NOMO-1 treated with dmso at 0.1 percent for 144 hours (cell line): ENCODE measurements around the gene KLHDC3.

Experiments used
- DNase-seq: peaks from one replicate; lab custom pipeline; 2025; ENCODE audit not compliant: unreplicated experiment; lab: John Stamatoyannopoulos, UW

KLHDC3 gene

GRCh38 chr6:43013843-43014433 is at the start of gene KLHDC3, which contains the start of gene MEA1:
KLHDC3 (plus strand) TSS chr6:43014249; CDS start chr6:43017193, 2,944 bp downstream.
MEA1 (minus strand) TSS chr6:43013946; CDS start chr6:43013813, 133 bp downstream.
- DNase-seq, result peak; percentile 99

GRCh38 chr6:42966571-42966970 is 47.5 kb upstream of the KLHDC3 start:
- no peak for DNase-seq

GRCh38 chr6:42967228-42967627 is 46.8 kb upstream of the KLHDC3 start:
- DNase-seq, result no peak

GRCh38 chr6:42968126-42968701 is 45.8 kb upstream of the KLHDC3 start:
- no peak for DNase-seq

GRCh38 chr6:42968783-42969182 is 45.3 kb upstream of the KLHDC3 start:
- no peak for DNase-seq

GRCh38 chr6:42969431-42969830 is 44.6 kb upstream of the KLHDC3 start:
- no peak for DNase-seq

- DNase-seq, result no peak
Observed at GRCh38 chr6:42969934-42970333, 44.1 kb upstream of the KLHDC3 start.

- no peak for DNase-seq
Observed at GRCh38 chr6:42970871-42971612, 43.0 kb upstream of the KLHDC3 start.

GRCh38 chr6:42971746-42972327 is 42.2 kb upstream of the KLHDC3 start:
- DNase-seq, result no peak

GRCh38 chr6:42973926-42974325 is 40.1 kb upstream of the KLHDC3 start:
- DNase-seq, result no peak

GRCh38 chr6:42974919-42975505 is 39.0 kb upstream of the KLHDC3 start:
- no peak for DNase-seq

GRCh38 chr6:42978487-42978838 is 35.6 kb upstream of the KLHDC3 start:
- DNase-seq, result no peak

GRCh38 chr6:42978839-42979522 is 35.1 kb upstream of the KLHDC3 start, which contains the start of gene PEX6:
PEX6 (minus strand) TSS chr6:42979181; CDS start chr6:42979150, 31 bp downstream.
- peak; percentile 95 for DNase-seq

GRCh38 chr6:42979523-42980177 is 34.4 kb upstream of the KLHDC3 start:
- DNase-seq, result no peak

- DNase-seq, result no peak
Observed at GRCh38 chr6:42981836-42982235, 32.2 kb upstream of the KLHDC3 start.

- peak; percentile 97 for DNase-seq
Observed at GRCh38 chr6:42984001-42984923, 29.8 kb upstream of the KLHDC3 start, which contains the start of gene PPP2R5D. PPP2R5D (plus strand) TSS chr6:42984570; CDS start chr6:42984678, 108 bp downstream.

- no peak for DNase-seq
Observed at GRCh38 chr6:42984924-42985475, 29.0 kb upstream of the KLHDC3 start.

- DNase-seq, result no peak
Observed at GRCh38 chr6:42987533-42988451, 26.3 kb upstream of the KLHDC3 start.
